BJ (cell line): Measurements from ENCODE around the gene COBL. TPM values are rescaled to one million over a fixed set of nuclear protein-coding genes. Genes with fewer than 3 reads are reported as not detected.

ENCODE experiments used
- CTCF ChIA-PET: fragments of 350-600 bp; formaldehyde crosslinking; extraction: SDS; loops from one replicate; lab custom pipeline; 2021; ENCODE audit warnings: antibody characterized with exemption, inconsistent platforms; lab: Yijun Ruan, JAX
- POLR2A ChIA-PET: fragments of 300-600 bp; sonication (Branson Sonifier 250); formaldehyde crosslinking; extraction: SDS; loops from one replicate; lab custom pipeline; 2021; ENCODE audit warnings: antibody characterized with exemption; lab: Charles Lee
- DNase-seq: peaks from one replicate; pipeline ENCODE4 v3.0.0-alpha.2; 2011; ENCODE audit warnings: low read depth
- H3K27me3 ChIP-seq: 2 replicates; pipeline ENCODE4 v1.6.0; 2011; ENCODE audit warnings: low read length; ENCODE audit not compliant: control insufficient read depth, insufficient read depth
- H3K36me3 ChIP-seq: 2 replicates; pipeline ENCODE4 v1.5.1; 2011; ENCODE audit warnings: low read length; ENCODE audit not compliant: control insufficient read depth, insufficient read depth
- H3K4me3 ChIP-seq: 2 replicates; pipeline ENCODE4 v1.5.1; 2011; ENCODE audit warnings: low read depth, mild to moderate bottlenecking, control low read depth, low read length
- polyA plus RNA-seq: library from polyadenylated mRNA; depleted of rRNA; stranded (reverse); fragments of >200 nt; gene quantifications from 2 replicates; pipeline ENCODE4 v1.2.3, GENCODE V29; 2011
- TF ChIP-seq, protein P1 (sequence below): IDR thresholded peaks from 2 replicates; pipeline ENCODE4 v1.5.1; 2011; ENCODE audit warnings: low read depth, mild to moderate bottlenecking, control low read depth, inconsistent platforms, low read length, moderate library complexity; ENCODE audit not compliant: insufficient read depth

COBL gene
- polyA plus RNA-seq, 1 experiment: not detected

DNA sequence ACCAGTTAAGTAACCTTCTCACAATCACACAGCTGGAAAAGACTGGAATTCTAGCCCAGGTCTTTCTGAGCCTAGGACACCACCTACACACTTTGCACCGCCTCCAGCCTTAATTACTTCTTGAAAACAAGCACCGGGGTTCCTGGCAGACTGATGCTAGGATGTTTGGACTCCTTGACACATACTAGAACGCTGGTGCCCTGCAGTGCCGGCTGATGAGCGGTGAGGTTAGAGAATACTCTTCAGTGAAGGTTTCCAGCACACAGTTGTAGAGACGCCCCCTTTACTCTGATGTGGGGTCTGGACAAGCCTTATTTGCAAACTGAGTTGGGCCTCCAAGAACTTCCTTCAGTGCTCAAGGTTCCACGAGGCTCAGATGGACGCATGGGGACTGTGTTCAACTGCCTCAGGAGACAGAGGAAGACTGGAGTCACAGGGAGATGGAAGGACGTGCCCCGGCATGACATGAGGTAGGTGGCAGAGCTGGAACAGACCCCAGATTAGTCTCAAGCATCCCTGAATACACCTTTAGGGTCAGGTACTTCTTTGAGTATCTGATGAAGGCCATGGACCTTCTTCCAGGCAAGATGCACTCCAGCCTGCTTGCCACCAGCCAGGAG, 89.6 kb downstream of the COBL start:
- ChIA-PET CTCF (no interaction called here), POLR2A (no interaction called here)
- Histone ChIP-seq H3K36me3 (no peaks in the 10 kb centered on the region), H3K27me3 (no peaks in the 10 kb centered on the region), H3K4me3 (no peak overlapping the region)
- DNase-seq: no peak
- TF ChIP-seq, protein P1, sequence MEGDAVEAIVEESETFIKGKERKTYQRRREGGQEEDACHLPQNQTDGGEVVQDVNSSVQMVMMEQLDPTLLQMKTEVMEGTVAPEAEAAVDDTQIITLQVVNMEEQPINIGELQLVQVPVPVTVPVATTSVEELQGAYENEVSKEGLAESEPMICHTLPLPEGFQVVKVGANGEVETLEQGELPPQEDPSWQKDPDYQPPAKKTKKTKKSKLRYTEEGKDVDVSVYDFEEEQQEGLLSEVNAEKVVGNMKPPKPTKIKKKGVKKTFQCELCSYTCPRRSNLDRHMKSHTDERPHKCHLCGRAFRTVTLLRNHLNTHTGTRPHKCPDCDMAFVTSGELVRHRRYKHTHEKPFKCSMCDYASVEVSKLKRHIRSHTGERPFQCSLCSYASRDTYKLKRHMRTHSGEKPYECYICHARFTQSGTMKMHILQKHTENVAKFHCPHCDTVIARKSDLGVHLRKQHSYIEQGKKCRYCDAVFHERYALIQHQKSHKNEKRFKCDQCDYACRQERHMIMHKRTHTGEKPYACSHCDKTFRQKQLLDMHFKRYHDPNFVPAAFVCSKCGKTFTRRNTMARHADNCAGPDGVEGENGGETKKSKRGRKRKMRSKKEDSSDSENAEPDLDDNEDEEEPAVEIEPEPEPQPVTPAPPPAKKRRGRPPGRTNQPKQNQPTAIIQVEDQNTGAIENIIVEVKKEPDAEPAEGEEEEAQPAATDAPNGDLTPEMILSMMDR: no peak

DNA sequence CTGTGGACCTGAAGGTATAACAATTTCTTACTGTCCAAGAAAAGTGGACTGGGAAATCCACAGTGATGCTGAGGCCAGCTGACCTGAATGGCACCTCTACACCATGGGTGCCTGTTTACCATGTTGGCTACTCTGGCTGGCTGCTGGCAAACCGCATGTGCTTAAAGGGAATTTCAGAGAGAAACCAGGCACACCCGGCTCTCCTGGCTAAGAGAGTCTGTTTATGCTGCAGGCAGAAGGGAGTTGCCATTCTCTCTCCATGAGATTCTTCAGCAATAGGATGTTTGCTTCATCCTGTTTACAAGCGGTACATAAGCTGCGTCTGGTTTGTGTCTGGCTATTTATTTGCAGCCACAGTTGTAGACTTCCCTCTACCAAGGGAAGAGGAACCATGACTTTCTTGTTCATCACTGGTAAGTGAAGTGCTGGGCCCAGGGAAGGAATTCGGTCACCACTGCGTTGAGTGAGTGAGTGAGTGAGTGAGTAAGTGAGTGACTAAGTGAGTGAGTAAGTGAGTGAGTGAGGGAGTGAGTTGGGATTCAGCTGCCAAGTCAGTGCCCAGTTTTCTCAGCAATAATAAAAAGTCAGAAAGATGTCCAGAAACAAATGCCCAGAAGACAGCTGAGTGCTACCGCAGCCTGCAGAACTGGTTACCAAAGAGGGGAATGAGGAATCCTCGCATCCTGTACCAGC, 90.4 kb downstream of the COBL start:
- CTCF ChIA-PET: no interaction called here
- Histone ChIP-seq H3K4me3 (no peak overlapping the region), H3K36me3 (no peaks in the 10 kb centered on the region), H3K27me3 (no peaks in the 10 kb centered on the region)
- TF ChIP-seq, protein P1: no peak
- no peak for DNase-seq
- POLR2A ChIA-PET: no interaction called here

DNA sequence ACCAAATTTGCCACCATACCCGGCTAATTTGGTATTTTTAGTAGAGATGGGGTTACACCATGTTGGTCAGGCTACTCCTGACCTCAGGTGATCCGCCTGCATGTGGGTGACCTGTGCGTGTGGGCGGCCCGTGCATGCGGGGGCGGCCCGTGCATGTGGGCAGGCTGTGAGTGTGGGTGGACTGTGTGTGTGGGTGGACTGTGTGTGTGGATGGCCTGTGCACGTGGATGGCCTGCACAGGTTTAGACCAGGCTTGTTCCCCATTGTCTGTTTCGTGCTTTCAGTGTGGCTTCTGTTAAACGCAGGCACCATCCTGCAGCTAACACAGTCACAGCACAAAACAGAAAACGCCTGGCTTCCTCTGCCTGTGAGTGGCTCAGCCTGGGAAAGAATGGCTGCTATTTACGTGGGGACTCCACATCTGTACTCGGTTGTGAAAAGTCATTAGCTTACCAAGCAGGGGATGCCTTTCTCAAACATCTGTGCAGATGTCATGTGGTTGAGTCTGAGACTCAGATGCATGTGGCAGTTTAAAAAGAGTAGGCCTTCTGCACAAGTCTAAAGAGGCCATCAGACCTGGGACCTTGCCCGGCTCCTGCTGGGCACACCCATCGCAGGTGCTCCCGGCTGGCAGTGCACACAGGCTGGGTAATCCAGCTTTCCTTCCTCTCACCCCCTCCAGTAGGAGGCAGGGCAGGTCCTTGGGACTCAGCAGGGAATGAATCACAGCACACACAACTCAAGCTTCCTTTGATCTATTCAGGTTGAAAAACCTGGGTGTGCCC, 91.6 kb downstream of the COBL start:
- H3K27me3 ChIP-seq: no peaks in the 10 kb centered on the region
- TF ChIP-seq, protein P1: no peak
- DNase-seq: no peak
- ChIA-PET POLR2A (no interaction called here), CTCF (no interaction called here)
- H3K36me3 ChIP-seq: no peaks in the 10 kb centered on the region
- H3K4me3 ChIP-seq: no peak overlapping the region

DNA sequence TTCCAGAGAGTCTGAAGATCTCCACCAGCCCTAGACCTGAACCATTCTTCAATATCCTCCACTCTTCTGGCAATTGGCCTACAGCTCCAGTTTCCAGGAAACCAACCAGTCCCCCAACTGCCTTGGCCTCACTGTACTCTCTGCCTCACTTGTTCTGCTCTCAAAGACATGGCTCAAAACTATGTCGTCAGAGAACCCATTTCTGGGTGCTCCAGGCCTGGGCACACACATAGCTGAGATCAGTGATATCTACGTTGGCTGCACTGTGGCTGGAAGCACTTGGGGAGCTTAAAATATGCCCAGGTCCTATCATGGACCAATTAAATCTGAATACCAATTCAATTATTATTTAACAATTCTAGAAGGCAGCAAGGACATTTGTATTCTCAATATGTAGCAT, 93.1 kb downstream of the COBL start:
- DNase-seq: no peak
- no peaks in the 10 kb centered on the region for H3K36me3 ChIP-seq
- H3K27me3 ChIP-seq: no peaks in the 10 kb centered on the region
- POLR2A ChIA-PET: no interaction called here
- TF ChIP-seq, protein P1: no peak
- H3K4me3 ChIP-seq: no peak overlapping the region
- CTCF ChIA-PET: no interaction called here

DNA sequence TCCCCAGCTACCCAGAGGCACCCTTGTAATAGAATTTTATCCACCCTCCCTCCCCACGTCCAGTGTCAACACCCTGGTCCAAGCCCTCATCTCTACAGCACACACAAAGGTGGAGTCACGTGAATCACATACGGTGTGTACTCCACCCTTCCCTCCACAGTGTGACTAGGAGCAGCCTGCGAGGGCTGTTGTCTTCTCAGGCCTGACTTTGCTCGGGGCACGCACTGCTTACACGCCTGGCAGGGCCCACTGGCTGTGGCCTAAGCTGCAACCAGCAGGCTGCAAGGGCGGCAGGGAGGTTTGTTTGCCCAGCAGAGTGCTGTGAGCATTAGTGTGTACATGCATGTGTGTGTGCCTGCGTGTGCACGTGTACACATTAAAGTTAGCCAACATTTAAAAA, 93.7 kb downstream of the COBL start:
- H3K4me3 ChIP-seq: no peak overlapping the region

More for the DNA sequence above, 93.7 kb downstream of the COBL start:
- POLR2A ChIA-PET: no interaction called here
- DNase-seq: no peak
- CTCF ChIA-PET: interaction anchor here (0.6 kb wide), 1 partner anchor 62 kb away, joined by 3 read pairs; no protein-coding TSS in a partner anchor
- Histone ChIP-seq H3K36me3 (no peaks in the 10 kb centered on the region), H3K27me3 (no peaks in the 10 kb centered on the region)
- TF ChIP-seq, protein P1: no peak
